HL-60/S4 (cell line): ENCODE data around the gene OGT.
"Not testable (repeated sequence)": the region's sequence is repeated elsewhere in the genome, so short reads cannot be mapped to it uniquely, and the experiment has no call there.

Source experiments
- in situ Hi-C: fragments of 300-500 bp; cut with MboI; formaldehyde crosslinking; loops from 2 replicates; pipeline ENCODE4 v1.14.3; 2022; ENCODE audit warnings: low sequenced_read_pairs

OGT gene

DNA sequence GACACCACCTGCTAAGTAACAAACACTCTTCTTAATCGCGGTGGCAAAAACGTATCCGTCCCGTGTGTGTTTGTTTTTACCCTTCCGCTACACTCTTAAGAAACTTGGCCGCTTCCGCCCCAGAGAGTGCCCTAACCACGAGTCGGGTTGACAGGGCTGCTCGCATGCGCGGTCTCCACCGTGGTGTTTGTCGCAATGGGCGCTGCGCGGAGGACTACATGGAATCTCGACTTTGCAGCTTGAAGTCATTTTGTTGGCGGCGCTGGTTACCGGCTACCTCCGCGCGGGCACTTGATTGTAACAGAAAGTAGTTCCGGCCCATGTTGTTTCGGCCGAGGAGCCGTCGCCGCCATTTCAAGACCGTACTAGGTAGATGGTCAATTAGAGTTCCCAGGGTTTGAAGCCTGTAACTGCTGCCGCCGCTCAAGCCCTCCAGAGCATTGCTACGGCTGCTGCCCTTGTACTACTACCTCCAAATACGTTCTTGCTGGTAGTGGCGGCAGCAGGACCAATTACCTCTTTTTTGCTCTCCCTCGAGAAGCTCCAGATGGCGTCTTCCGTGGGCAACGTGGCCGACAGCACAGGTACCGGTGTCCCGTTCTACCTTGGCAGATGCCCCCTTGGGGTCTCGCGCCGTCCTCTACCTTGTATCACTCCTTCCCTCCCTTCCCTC, at the start of gene OGT:
OGT (plus strand) TSS at position 352 of the 673 bp plus-strand sequence; CDS start at position 548, 196 bp downstream.
- in situ Hi-C loops = no loop called here

DNA sequence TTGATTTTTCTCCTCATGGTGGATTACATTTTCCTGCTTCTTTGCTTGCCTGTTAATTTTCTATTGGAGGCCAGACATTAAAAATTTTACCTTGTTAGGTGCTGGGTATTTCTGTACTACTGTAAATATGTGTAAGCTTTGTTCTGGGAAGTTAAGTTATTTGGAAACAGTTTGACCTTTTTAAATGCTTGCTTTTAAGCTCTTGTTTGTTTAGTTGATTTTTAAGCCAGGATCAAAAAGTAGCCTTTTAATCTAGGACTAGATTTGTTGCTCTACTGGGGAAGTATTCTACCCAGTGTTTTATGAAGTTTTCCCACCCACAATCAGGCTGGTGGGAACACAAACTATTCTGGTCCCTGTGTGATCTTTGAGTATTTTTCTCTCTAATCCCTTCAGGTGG, 45.1 kb upstream of the OGT start:
- in situ Hi-C loops = no loop called here

GRCh38 chrX:71489540-71489939, 43.4 kb upstream of the OGT start:
- in situ Hi-C loops = no loop called here

- in situ Hi-C loops = no loop called here
Observed at GRCh38 chrX:71492231-71493065, 40.5 kb upstream of the OGT start.

GRCh38 chrX:71493111-71493613, 39.7 kb upstream of the OGT start:
- in situ Hi-C loops = no loop called here

DNA sequence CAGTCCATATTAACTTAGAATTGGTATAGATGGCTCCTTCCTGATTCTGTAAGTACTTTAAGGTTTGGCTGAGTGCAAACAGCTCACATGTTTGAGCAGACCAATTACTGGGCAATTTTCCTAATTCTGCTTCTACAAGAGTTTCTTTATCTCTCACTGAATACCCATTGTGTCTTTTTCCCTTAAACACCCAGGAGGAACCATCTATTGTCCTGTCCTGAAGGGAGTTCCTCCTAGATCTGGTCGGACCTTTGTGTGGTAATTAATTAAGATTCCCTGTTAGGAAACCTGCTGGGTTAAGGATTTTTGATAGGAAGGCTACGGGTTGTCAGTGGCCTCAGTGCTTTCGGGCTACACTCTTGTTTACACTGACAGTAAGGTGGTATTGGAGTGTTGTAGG, 36.9 kb upstream of the OGT start:
- in situ Hi-C loops = not testable (repeated sequence)

DNA sequence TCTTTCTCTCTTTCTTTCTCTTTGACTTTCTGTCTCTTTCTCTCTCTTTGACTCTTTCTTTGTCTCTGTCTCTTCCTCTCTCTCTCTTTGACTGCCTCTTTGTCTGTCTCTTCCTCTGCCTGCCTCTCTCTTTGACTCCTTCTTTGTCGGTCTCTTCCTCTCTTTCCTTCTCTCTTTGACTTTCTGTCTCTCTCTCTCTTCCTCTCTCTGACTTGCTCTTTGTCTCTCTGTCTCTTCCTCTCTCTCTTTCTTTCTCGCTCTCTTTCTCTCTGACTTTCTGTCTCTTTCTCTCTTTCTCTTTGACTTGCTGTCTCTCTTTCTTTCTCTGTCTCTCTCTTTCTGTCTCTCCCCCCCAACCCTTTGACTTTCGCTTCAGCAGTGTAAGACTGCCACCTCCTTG, 36.4 kb upstream of the OGT start:
- in situ Hi-C loops = no loop called here

- in situ Hi-C loops = not testable (repeated sequence)
Observed at GRCh38 chrX:71502080-71502479, 30.8 kb upstream of the OGT start.

DNA sequence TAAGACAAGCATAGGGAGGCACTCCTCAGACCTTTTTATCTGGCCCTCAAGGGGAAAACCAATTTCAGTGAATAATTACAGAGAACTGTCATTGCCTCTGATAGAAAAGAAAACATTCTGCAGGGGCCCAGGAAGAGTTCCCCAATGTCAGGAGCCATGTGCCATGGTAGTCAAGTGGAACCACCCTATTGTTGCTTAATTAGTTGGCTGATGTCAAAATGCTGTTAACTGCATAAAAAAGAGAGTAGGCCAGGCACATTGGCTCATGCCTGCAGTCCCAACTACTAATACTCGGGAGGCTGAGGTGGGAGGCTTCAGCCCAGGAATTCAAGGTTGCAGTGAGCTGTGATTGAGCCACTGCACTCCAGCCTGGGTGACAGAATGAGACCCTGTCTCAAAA, 28.6 kb upstream of the OGT start:
- in situ Hi-C loops = no loop called here

GRCh38 chrX:71509289-71509688, 23.6 kb upstream of the OGT start:
- in situ Hi-C loops = no loop called here

DNA sequence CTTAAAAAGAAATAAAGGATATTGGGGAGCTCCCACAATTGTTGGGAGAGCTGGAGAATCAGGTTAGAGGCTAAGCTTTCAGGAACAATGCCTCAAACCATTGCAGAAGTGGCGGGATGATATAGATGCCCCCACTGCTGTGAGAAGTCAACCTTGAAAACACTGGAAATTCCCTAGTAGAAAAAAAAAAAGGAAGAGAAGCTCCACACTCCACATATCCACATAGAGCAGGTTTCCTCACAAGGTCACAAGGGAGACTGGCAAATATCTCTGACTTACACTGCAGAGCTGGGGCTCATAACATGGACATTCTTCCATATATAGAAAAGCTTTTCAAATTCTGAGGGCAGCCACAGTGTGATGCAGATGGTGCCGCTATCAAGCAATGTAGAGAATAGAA, 22.7 kb upstream of the OGT start:
- in situ Hi-C loops = no loop called here

DNA sequence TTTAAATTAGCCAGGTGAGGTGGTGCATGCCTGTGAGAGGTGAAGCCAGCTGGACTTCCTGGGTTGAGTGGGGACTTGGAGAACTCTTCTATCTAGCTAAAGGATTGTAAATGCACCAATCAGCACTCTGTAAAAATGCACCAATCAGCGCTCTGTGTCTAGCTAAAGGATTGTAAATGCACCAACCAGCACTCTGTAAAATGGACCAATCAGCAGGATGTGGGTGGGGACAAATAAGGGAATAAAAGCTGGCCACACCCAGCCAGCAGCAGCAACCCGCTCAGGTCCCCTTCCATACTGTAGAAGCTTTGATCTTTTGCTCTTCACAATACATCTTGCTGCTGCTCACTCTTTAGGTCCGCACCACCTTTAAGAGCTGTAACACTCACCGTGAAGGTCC, 19.2 kb upstream of the OGT start:
- in situ Hi-C loops = not testable (repeated sequence)

- in situ Hi-C loops = no loop called here
Observed at GRCh38 chrX:71514367-71515037, 18.4 kb upstream of the OGT start.

GRCh38 chrX:71515038-71515396, 17.9 kb upstream of the OGT start:
- in situ Hi-C loops = no loop called here

- in situ Hi-C loops = no loop called here
Observed at GRCh38 chrX:71525316-71525715, 7.6 kb upstream of the OGT start.

DNA sequence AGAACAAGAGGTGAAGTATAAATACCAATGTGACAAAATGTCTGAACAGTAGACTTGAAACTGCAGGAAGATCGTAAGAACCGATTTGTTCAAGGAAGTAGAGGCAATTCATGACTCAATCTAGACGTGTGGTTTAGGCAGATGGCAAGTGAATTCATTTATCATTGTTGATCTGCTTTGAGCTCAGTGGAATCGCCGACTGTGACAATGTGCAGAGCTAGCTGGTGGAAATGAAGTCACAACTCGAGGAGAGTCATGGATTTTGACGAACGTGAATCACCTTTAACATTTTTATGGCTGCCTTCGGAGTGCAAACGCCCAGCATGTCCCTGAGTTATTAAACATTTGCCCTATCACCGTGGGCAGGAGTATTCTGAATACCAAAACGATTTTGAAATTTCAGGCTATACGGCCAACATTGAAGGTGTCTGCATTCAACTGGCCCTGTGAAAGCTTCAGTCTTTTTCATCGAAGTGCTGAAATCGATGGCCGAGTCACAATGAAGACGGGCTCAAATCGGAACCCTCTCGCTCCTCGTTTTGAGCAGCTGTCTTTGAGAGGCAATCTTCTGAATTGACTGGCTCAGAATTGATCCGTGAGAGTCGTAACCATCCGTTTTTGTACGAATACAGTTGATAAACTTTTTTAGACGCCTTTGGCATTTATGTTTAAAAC, 689 bp upstream of the OGT start:
- in situ Hi-C loops = no loop called here

DNA sequence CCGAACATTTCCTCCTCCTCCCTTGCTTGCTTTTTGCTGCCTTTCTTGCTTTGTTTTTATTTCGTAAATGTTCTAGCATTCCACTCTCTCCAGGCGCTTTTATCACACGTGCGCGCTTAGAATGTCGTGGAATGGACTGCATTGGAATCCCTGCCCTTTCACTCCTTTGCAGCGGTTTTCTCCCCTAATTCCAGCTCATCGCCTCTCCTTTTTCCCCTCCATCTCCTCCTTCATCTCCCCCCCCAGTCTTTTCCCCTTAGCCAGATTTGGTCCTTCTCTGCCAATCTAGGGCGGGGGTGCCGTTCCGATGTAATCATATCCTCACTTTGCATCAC, 579 bp downstream of the OGT start:
- in situ Hi-C loops = no loop called here

DNA sequence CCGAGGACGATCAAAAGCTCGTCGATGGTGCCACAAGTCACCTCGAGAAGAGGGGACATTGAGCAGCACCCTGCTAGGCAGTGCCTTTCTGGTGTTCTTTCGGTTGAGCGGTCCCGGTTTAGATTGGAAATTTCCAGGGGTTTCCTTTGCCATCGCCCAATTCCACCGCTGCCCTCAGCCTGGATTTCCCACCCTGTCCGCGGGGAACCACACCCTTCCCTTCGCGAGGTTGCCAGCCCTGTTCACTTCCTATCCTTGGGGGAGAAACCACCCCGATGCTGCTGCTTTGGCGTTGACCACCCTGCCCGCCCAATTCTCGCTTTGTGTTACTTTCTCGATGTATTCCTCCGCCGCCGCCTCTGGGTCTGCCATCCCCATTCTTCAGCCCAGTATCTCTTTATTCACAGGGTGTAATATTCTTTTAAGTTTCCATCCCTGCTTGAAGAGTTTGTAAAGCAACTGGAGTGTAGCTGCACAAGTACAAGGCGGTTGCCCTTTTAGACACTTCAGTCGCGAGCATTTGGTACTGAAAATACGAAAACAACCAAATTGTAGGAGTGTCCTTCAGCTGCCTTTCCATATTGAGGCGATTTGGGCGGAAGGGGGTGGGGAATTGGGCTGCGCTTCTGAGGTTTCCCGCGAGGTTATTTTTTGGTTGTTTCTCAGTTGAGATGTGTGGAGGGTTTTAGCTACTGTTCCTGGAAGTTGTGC, 1.1 kb downstream of the OGT start:
- in situ Hi-C loops = no loop called here

- in situ Hi-C loops = no loop called here
Observed at GRCh38 chrX:71534773-71535544, 2.1 kb downstream of the OGT start.

- in situ Hi-C loops = no loop called here
Observed at GRCh38 chrX:71536285-71536684, 3.4 kb downstream of the OGT start.
